ENCODE results near the gene SOS1. TPM values are rescaled to one million over a fixed set of nuclear protein-coding genes. Genes with fewer than 3 reads are reported as not detected.

The SOS1 gene
- total and polyA plus RNA-seq, 2 of the 13 experiments (the other 11 are each of a cell fraction or from before 2014, with no cell fraction given), result 20.8 to 60.4 TPM

DNA sequence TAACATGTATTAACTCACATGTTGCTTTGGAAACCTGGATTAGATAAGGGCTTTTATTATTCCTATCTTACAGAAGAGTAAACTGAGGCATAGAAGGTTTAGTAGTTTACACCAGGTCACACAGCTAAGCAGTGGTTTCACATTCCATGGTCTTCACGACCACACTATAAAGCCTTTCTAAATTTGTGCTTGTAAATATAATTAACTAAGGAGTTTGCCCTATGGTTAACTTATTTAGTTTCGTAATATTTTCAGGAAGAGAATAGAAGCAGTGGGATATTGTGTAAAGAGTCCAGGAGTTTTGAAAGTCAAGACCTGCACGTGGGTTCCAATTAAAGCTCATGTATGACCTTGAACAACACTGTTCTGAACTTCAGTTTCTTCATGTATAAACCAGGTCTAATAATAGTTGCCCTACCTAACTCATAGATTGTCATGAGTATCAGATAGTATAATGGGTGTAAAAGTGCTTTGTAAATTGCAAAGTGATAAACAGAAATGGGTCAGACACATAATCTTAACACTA lies 19.5 kb upstream of the SOS1 start (continued):
- TF ChIP-seq CEBPG (CRISPR knock-in tag; IDR thresholded peaks at IDR 0.05) (peak; percentile 83), KLF12 (CRISPR knock-in tag; IDR thresholded peaks at IDR 0.05; ENCODE audit: borderline replicate concordance) (no peak), ZNF549 (CRISPR knock-in tag; IDR thresholded peaks at IDR 0.05) (0 out of 2 replicates have a peak, but pooled peaks have one; percentile 21), NR3C1 (CRISPR knock-in tag; IDR thresholded peaks at IDR 0.05) (no peak), ZNF598 (CRISPR knock-in tag; IDR thresholded peaks at IDR 0.05; ENCODE audit: borderline replicate concordance) (no peak), NCOA1 (CRISPR knock-in tag; IDR thresholded peaks at IDR 0.05) (no peak), ZFAT (CRISPR knock-in tag; conservative IDR thresholded peaks at IDR 0.05) (no peak), ZFX (CRISPR knock-in tag; IDR thresholded peaks at IDR 0.05; ENCODE audit: low read depth) (no peak), ZNF205 (CRISPR knock-in tag; IDR thresholded peaks at IDR 0.05) (no peak), PRPF4 (IDR thresholded peaks at IDR 0.05; ENCODE audit: low read depth, low read length, poor library complexity, severe bottlenecking) (no peak), EP300 (IDR thresholded peaks at IDR 0.05; ENCODE audit: low read depth in 2 of 2, low read length in 2 of 2) (peak in 1 of 2 experiments; percentile 77; a peak in 2 of 4 replicates), EP300 (CRISPR knock-in tag; IDR thresholded peaks at IDR 0.05; ENCODE audit: borderline replicate concordance) (no peak), ZNF562 (CRISPR knock-in tag; IDR thresholded peaks at IDR 0.05; ENCODE audit: borderline replicate concordance) (no peak), HOXA5 (CRISPR knock-in tag; IDR thresholded peaks at IDR 0.05) (0 out of 2 replicates have a peak, but pooled peaks have one; percentile 26), SMAD3 (CRISPR knock-in tag; IDR thresholded peaks at IDR 0.05) (0 out of 2 replicates have a peak, but pooled peaks have one; percentile 81), MXD4 (CRISPR knock-in tag; IDR thresholded peaks at IDR 0.05) (no peak), ZC3H4 (CRISPR knock-in tag; IDR thresholded peaks at IDR 0.05; ENCODE audit: borderline replicate concordance) (no peak), ZNF564 (CRISPR knock-in tag; IDR thresholded peaks at IDR 0.05) (no peak), NR2F6 (IDR thresholded peaks at IDR 0.05) (peak; percentile 57), NR2F6 (CRISPR knock-in tag; IDR thresholded peaks at IDR 0.05) (no peak), NCOR1 (IDR thresholded peaks at IDR 0.05; ENCODE audit: borderline replicate concordance, low read length) (peak; percentile 78; the same call in 1 of the 2 replicates), ZNF550 (CRISPR knock-in tag; IDR thresholded peaks at IDR 0.05; ENCODE audit: borderline replicate concordance) (no peak), NR2C2 (CRISPR knock-in tag; IDR thresholded peaks at IDR 0.05; ENCODE audit: borderline replicate concordance) (0 out of 2 replicates have a peak, but pooled peaks have one; percentile 18), ZNF589 (CRISPR knock-in tag; conservative IDR thresholded peaks at IDR 0.05) (no peak)
- TF ChIP-seq, protein P1, sequence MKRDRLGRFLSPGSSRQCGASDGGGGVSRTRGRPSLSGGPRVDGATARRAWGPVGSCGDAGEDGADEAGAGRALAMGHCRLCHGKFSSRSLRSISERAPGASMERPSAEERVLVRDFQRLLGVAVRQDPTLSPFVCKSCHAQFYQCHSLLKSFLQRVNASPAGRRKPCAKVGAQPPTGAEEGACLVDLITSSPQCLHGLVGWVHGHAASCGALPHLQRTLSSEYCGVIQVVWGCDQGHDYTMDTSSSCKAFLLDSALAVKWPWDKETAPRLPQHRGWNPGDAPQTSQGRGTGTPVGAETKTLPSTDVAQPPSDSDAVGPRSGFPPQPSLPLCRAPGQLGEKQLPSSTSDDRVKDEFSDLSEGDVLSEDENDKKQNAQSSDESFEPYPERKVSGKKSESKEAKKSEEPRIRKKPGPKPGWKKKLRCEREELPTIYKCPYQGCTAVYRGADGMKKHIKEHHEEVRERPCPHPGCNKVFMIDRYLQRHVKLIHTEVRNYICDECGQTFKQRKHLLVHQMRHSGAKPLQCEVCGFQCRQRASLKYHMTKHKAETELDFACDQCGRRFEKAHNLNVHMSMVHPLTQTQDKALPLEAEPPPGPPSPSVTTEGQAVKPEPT (CRISPR knock-in tag; IDR thresholded peaks at IDR 0.05; ENCODE audit: low read depth), result no peak
- TF ChIP-seq, protein P2, sequence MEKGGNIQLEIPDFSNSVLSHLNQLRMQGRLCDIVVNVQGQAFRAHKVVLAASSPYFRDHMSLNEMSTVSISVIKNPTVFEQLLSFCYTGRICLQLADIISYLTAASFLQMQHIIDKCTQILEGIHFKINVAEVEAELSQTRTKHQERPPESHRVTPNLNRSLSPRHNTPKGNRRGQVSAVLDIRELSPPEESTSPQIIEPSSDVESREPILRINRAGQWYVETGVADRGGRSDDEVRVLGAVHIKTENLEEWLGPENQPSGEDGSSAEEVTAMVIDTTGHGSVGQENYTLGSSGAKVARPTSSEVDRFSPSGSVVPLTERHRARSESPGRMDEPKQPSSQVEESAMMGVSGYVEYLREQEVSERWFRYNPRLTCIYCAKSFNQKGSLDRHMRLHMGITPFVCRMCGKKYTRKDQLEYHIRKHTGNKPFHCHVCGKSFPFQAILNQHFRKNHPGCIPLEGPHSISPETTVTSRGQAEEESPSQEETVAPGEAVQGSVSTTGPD (CRISPR knock-in tag; IDR thresholded peaks at IDR 0.05), result no peak
- TF ChIP-seq, protein P3, sequence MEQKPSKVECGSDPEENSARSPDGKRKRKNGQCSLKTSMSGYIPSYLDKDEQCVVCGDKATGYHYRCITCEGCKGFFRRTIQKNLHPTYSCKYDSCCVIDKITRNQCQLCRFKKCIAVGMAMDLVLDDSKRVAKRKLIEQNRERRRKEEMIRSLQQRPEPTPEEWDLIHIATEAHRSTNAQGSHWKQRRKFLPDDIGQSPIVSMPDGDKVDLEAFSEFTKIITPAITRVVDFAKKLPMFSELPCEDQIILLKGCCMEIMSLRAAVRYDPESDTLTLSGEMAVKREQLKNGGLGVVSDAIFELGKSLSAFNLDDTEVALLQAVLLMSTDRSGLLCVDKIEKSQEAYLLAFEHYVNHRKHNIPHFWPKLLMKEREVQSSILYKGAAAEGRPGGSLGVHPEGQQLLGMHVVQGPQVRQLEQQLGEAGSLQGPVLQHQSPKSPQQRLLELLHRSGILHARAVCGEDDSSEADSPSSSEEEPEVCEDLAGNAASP (CRISPR knock-in tag; IDR thresholded peaks at IDR 0.05; ENCODE audit: borderline replicate concordance), result peak; percentile 58; the same call in 1 of the 2 replicates

Data from HepG2 (cell line).